HEK293 (cell line): ENCODE data around the gene USP26.
"Not testable (repeated sequence)": the region's sequence is repeated elsewhere in the genome, so short reads cannot be mapped to it uniquely, and the experiment has no call there.

ENCODE experiments used
- TCF7L2 ChIP-seq: IDR thresholded peaks from 2 replicates; pipeline ENCODE4 v1.6.1; 2011; ENCODE audit warnings: low read depth, mild to moderate bottlenecking, inconsistent platforms, low read length, moderate library complexity, borderline replicate concordance
- ZNF121 ChIP-seq: fragments of 450-650 bp; formaldehyde crosslinking; IDR thresholded peaks from 2 replicates; pipeline ENCODE4 v1.5.1; 2016; ENCODE audit warnings: missing biosample characterization, missing genetic modification characterization

DNA sequence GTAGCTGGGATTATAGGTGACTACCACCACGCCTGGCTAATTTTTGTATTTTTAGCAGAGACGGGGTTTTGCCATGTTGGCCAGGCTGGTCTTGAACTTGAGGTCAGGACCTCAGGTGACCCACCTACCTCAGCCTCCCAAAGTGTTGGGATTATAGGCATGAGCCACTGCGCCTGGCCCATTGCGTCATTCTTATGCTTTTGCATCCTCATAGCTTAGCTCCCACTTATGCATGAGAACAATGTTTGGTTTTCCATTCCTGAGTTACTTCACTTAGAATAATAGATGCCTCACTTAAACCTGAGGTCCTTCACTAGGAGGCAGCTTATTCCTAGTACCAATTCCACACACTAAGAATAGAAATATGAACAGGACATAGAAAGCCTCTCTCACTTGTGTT is 11.9 kb downstream of the USP26 start:
- TF ChIP-seq TCF7L2, ZNF121: not testable (repeated sequence)
